Measurements from ENCODE around the gene ZCCHC7. TPM values are rescaled to one million over a fixed set of nuclear protein-coding genes. Genes with fewer than 3 reads are reported as not detected.

ZCCHC7 gene
- total RNA-seq, 1 donor from 2014 or later = 21.7 TPM

- Histone ChIP-seq H3K27ac (ENCODE audit: low read depth, low read length) (no peak overlapping the region), H3K9ac (ENCODE audit: low read length) (no peak overlapping the region), H3K79me2 (ENCODE audit: insufficient read depth, low read length) (peaks cover 77% of the 10 kb centered on the region), H3K4me2 (ENCODE audit: low read length) (no peak overlapping the region), H3K4me3 (ENCODE audit: insufficient read depth, low read depth, low read length) (no peak overlapping the region), H3K9me3 (ENCODE audit: insufficient read depth, low read depth, low read length) (no peaks in the 10 kb centered on the region), H4K20me1 (ENCODE audit: insufficient read depth, low read length) (peaks cover 64% of the 10 kb centered on the region), H3K36me3 (ENCODE audit: insufficient read depth, low read length) (peaks cover 8% of the 10 kb centered on the region), H3K4me1 (ENCODE audit: insufficient read depth, low read length) (peaks cover 6% of the 10 kb centered on the region), H3K27me3 (ENCODE audit: insufficient read depth, low read length) (no peaks in the 10 kb centered on the region), H2AFZ (ENCODE audit: low read depth, low read length) (no peak overlapping the region)
- FAIRE-seq = peak; percentile 45
- no peaks in the 10 kb centered on the region for H3K27me3 Mint-ChIP-seq (ENCODE audit: low read depth, unreplicated experiment)
- no peak overlapping the region for H3K4me3 Mint-ChIP-seq (ENCODE audit: unreplicated experiment)
- H3K27ac Mint-ChIP-seq (ENCODE audit: unreplicated experiment) = no peak overlapping the region
- peaks cover 2% of the 10 kb centered on the region for H3K36me3 Mint-ChIP-seq (ENCODE audit: low read depth, unreplicated experiment)
- H3K9me3 Mint-ChIP-seq (ENCODE audit: unreplicated experiment) = no peaks in the 10 kb centered on the region
- H3K4me1 Mint-ChIP-seq (ENCODE audit: low read depth, unreplicated experiment) = peaks cover 7% of the 10 kb centered on the region
- TF ChIP-seq, protein P1, sequence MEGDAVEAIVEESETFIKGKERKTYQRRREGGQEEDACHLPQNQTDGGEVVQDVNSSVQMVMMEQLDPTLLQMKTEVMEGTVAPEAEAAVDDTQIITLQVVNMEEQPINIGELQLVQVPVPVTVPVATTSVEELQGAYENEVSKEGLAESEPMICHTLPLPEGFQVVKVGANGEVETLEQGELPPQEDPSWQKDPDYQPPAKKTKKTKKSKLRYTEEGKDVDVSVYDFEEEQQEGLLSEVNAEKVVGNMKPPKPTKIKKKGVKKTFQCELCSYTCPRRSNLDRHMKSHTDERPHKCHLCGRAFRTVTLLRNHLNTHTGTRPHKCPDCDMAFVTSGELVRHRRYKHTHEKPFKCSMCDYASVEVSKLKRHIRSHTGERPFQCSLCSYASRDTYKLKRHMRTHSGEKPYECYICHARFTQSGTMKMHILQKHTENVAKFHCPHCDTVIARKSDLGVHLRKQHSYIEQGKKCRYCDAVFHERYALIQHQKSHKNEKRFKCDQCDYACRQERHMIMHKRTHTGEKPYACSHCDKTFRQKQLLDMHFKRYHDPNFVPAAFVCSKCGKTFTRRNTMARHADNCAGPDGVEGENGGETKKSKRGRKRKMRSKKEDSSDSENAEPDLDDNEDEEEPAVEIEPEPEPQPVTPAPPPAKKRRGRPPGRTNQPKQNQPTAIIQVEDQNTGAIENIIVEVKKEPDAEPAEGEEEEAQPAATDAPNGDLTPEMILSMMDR (IDR thresholded peaks at IDR 0.05; ENCODE audit: insufficient read depth, low read depth, low read length) = no peak
- TF ChIP-seq EZH2 (IDR thresholded peaks at IDR 0.05; ENCODE audit: insufficient read depth, low read length) = no peak
- no peak for DNase-seq (ENCODE audit: low read depth)
Observed at GRCh38 chr9:37126214-37126788, 5.9 kb downstream of the ZCCHC7 start.

GRCh38 chr9:37127018-37127417 lies 6.6 kb downstream of the ZCCHC7 start:
- H4K20me1 ChIP-seq (ENCODE audit: insufficient read depth, low read length) = peaks cover 68% of the 10 kb centered on the region
- Mint-ChIP-seq H3K27me3 (ENCODE audit: low read depth, unreplicated experiment) (no peaks in the 10 kb centered on the region), H3K27ac (ENCODE audit: unreplicated experiment) (no peak overlapping the region), H3K36me3 (ENCODE audit: low read depth, unreplicated experiment) (peaks cover 2% of the 10 kb centered on the region), H3K4me3 (ENCODE audit: unreplicated experiment) (no peak overlapping the region), H3K4me1 (ENCODE audit: low read depth, unreplicated experiment) (peaks cover 4% of the 10 kb centered on the region), H3K9me3 (ENCODE audit: unreplicated experiment) (no peaks in the 10 kb centered on the region)
- DNase-seq (ENCODE audit: low read depth) (no peak), FAIRE-seq (no peak)
- peaks cover 2% of the 10 kb centered on the region for H3K4me1 ChIP-seq (ENCODE audit: insufficient read depth, low read length)
- no peak overlapping the region for H3K4me2 ChIP-seq (ENCODE audit: low read length)
- H3K36me3 ChIP-seq (ENCODE audit: insufficient read depth, low read length) = peaks cover 12% of the 10 kb centered on the region
- H3K9ac ChIP-seq (ENCODE audit: low read length) = no peak overlapping the region
- H3K27me3 ChIP-seq (ENCODE audit: insufficient read depth, low read length) = no peaks in the 10 kb centered on the region
- H3K9me3 ChIP-seq (ENCODE audit: insufficient read depth, low read depth, low read length) = no peaks in the 10 kb centered on the region
- TF ChIP-seq, protein P1 (IDR thresholded peaks at IDR 0.05; ENCODE audit: insufficient read depth, low read depth, low read length) = no peak
- TF ChIP-seq EZH2 (IDR thresholded peaks at IDR 0.05; ENCODE audit: insufficient read depth, low read length) = no peak
- H3K27ac ChIP-seq (ENCODE audit: low read depth, low read length) = no peak overlapping the region
- no peak overlapping the region for H2AFZ ChIP-seq (ENCODE audit: low read depth, low read length)
- H3K79me2 ChIP-seq (ENCODE audit: insufficient read depth, low read length) = peaks cover 70% of the 10 kb centered on the region
- no peak overlapping the region for H3K4me3 ChIP-seq (ENCODE audit: insufficient read depth, low read depth, low read length)

DNA sequence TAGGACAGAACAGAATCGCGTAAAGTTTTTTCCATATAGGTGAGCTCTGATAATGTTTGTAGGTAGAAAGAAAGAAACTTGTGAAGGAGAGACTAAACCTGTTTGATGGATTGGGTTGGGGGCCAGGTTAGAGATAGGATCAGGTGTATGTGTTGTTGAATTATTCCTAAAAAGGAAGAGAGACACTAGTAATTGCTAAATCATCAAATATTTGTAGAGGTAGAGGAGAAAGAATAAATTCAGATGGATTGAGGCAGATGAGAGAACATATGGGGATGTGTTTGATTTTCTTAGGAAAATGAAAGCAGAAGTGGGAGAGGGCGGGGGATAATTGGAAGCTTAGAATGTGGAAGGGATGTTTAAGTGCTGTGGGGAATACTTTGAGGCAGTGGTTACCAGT lies 7.7 kb downstream of the ZCCHC7 start:
- Mint-ChIP-seq H3K27me3 (ENCODE audit: low read depth, unreplicated experiment) (no peaks in the 10 kb centered on the region), H3K4me3 (ENCODE audit: unreplicated experiment) (no peak overlapping the region), H3K27ac (ENCODE audit: unreplicated experiment) (no peak overlapping the region), H3K36me3 (ENCODE audit: low read depth, unreplicated experiment) (peaks cover 2% of the 10 kb centered on the region), H3K4me1 (ENCODE audit: low read depth, unreplicated experiment) (peaks cover 2% of the 10 kb centered on the region), H3K9me3 (ENCODE audit: unreplicated experiment) (no peaks in the 10 kb centered on the region)
- Histone ChIP-seq H3K36me3 (ENCODE audit: insufficient read depth, low read length) (peaks cover 12% of the 10 kb centered on the region), H2AFZ (ENCODE audit: low read depth, low read length) (no peak overlapping the region), H3K27ac (ENCODE audit: low read depth, low read length) (no peak overlapping the region), H3K9me3 (ENCODE audit: insufficient read depth, low read depth, low read length) (no peaks in the 10 kb centered on the region), H3K9ac (ENCODE audit: low read length) (no peak overlapping the region), H4K20me1 (ENCODE audit: insufficient read depth, low read length) (peaks cover 58% of the 10 kb centered on the region), H3K4me2 (ENCODE audit: low read length) (no peak overlapping the region), H3K4me3 (ENCODE audit: insufficient read depth, low read depth, low read length) (no peak overlapping the region), H3K4me1 (ENCODE audit: insufficient read depth, low read length) (no peaks in the 10 kb centered on the region), H3K27me3 (ENCODE audit: insufficient read depth, low read length) (no peaks in the 10 kb centered on the region), H3K79me2 (ENCODE audit: insufficient read depth, low read length) (peaks cover 63% of the 10 kb centered on the region)
- FAIRE-seq = no peak
- DNase-seq (ENCODE audit: low read depth) = no peak
- TF ChIP-seq EZH2 (IDR thresholded peaks at IDR 0.05; ENCODE audit: insufficient read depth, low read length) = no peak
- TF ChIP-seq, protein P1 (IDR thresholded peaks at IDR 0.05; ENCODE audit: insufficient read depth, low read depth, low read length) = no peak

Data from astrocyte (in vitro differentiated cells and primary cell).